GM04503 (cell line): ENCODE data around the gene COL21A1.

ENCODE experiments used
- DNase-seq: peaks from one replicate; pipeline ENCODE4 v3.0.0-alpha.2; 2012; ENCODE audit warnings: low read depth

The COL21A1 gene

GRCh38 chr6:56245903-56246351 is 1.5 kb downstream of the COL21A1 start:
- DNase-seq, result no peak

GRCh38 chr6:56244528-56245253 is 2.7 kb downstream of the COL21A1 start:
- DNase-seq, result no peak

DNA sequence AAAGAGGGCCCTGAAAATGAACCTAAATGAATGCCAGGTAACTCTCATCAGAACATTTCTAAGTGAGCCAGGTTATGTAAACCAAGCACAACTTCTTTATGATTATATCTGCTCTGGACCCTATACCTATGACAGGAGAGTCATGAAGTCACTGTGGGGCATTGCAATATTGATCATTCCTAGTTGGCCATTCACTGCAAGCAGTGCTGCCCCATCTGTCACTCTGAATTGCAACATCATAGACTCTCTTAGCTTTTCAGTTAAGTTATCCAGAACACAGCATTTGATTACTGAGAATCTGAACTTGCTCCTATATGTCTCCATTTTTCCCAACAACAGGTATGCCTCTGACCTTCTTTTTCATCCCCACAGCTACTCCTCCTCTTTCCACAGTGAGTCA is 3.3 kb downstream of the COL21A1 start:
- no peak for DNase-seq

DNA sequence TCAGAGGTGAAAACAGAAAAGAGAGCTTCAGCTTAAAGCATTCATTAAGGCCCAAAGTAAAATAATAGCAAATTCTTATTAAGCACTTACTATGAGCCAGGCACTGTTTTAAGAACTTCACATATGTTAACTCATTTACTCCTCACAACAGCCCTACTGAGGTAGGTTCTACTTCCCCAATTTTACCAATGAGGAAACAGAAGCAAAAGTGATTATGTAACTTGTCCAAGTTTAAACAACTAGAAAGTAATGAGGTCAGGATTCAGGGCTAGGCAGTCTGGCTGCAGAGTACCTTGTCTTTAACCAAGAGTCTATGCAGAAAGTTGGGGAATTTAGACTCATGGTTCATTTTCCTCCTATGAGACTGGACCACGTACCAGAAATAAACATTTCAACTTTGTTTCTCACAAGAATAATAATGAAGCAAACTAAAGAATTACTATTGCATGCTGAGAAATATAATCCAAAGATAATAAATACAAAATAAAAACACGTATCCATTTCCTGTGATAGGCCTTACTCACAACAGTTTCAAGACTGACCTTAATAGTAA is 3.8 kb downstream of the COL21A1 start:
- no peak for DNase-seq

DNA sequence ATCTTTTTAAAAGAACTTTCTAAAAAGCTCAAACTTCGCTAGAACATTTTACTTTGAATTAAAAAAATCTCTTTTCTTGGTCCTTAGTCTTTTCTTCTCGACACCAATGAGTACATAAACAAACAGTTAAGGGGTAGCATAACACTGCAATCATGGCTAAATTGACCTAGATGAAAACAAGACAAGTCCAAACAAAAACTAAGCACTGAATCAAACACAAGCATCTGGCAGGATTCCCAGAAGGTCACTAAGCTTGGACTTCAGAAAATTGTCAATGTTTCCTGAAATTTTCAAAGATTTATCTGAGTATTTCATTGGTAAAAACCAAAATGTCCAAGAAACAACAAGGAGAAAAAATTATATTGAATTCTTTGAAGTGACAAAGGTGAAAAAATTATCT is 5.0 kb downstream of the COL21A1 start:
- DNase-seq, result no peak

DNA sequence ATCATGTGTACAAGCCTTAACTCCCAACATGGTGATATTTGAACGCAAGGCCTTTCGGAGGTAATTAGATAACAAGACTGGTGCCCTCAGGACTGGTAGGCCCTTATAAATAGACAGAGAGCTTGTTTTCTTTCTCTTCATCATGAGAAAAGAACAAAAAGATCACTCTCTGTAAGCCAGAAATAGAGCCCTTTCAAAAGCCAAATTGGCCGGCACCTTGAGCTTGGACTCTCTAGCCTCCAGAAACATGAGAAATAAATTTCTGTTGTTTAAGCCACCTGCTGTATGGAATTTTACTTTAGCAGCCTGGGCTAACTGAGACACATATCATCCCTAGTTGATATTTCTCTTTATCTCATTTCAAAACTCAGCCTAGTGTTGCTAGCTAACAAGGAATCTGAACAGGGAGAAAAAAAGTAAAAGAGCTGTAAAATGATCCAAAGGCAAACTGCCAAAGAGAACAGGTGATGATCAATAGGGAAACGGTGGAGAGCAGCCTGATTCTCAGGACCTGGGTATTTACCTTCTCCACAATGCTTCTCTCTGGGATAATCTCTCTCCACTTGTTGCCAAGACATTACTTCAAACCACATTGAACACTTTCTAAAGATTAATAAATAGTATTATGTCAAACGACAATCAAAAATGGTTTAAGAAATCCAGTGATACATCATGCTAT is 6.1 kb downstream of the COL21A1 start:
- DNase-seq, result no peak

DNA sequence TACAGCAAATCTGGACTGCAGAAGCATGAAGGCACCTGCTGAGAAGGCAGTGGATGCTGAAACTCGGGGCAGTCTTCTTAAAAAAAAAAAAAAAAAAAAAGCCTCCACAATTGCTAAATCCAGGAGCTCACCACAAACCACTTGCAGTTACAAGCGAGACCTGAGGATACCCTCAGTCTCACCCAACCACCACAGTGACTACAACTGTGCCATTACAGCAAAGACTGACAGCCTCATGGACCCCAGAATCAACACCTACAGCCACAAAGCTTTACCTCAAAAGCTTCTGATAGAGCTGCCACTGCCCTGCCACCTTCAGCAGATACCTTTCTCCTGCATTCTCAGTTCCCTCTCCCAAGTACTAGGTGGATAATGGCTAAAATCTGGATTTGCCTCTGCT is 9.0 kb downstream of the COL21A1 start:
- DNase-seq, result no peak

- DNase-seq, result no peak
These were observed 12.1 kb downstream of the COL21A1 start for GRCh38 chr6:56235245-56235644.

- DNase-seq, result no peak
These were observed 14.9 kb downstream of the COL21A1 start for GRCh38 chr6:56232436-56232835.

DNA sequence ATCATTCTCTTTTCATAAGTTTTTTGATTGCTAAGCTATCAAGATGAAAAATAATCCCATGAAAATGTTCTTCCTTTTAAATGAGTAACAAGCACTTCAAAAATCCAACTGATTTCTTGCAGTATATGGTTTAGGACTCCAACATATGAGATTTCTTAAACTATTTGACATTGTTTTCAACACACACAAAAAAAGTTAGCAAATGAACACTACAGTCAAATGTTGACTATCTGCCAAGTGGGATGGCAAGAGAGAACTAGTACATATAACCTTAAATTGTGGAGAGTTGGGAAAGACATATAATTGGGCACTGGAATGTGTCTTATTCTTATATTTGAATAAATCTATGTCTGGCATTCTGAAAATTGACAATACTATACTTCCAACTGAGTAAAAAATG is 15.6 kb downstream of the COL21A1 start:
- DNase-seq, result no peak

GRCh38 chr6:56230976-56231566 is 16.3 kb downstream of the COL21A1 start:
- no peak for DNase-seq

DNA sequence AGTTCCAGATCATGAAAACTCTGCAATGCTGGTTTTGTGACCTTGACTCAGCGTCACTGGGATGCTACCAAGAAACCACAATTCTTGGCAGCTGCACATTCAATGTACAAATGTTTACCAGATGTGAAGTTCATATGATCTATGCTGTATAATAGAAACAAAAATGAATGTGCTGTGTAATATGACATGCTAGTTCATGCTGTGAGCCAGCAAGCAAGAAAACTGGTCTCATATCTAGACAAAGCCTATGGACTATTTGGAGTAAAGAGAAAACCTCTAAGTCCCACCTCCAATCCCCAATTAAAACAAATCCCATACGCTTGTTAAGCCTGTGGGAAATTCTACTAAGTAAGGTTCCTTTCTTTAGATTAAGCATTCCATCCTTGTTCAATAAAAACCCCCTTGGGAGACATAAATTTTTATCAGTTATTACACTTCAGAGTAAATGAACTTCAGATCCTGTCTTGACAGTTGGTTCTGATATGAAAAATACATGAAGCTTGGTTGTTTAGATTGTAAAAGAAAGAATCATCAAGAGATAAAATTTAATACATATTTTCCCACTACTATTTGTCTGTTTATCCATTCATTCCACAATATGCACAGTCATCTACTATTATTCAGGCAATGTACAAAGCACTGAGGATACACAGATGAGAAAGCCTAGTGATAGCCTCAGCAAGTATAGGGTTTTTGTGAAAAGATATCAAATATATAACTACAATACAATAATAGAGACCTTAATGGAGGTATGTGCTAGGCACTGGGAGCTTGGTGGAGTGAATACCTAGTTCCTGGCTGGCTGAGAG is 20.1 kb downstream of the COL21A1 start:
- DNase-seq, result peak; percentile 68

- peak; percentile 71 for DNase-seq
These were observed 23.4 kb downstream of the COL21A1 start for GRCh38 chr6:56223995-56224394.

DNA sequence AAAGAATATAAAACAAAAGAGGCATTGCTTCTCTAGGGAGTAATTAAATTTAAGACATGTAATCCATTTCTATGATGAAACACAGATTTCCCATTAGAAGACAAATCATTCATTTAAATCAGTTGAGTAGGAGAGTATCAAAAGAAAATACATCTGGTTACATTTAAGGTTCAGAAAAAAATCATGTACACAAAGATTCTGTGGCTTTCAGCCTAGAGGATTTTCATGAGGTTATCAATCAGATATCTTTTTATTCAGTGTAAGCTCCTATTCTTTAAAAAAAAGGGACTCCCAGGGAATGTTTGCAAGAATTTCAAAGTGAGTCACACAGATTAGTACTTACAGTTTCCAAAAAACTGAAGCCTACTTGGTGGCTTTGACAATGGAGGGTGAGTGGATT is 24.9 kb downstream of the COL21A1 start:
- peak; percentile 81 for DNase-seq

DNA sequence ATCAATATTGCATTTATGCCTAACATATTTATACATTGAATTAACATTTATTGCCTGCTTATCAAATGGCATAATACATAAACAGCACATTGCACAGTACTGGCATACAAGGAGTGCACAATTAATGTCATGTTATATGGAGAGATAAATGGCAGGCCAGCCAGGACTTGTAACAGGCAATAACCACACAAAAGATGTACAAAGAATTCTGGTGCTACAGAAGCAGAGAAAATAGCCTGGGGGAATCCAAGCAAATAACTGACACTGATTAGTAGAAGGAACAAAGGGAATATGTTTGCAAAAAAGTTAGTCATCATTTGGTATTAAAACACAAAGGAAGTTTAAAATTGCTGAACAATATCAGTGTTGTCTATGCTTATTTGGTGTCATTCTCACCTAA is 27.3 kb downstream of the COL21A1 start:
- DNase-seq, result no peak

GRCh38 chr6:56214703-56215101 is 32.7 kb downstream of the COL21A1 start:
- no peak for DNase-seq

DNA sequence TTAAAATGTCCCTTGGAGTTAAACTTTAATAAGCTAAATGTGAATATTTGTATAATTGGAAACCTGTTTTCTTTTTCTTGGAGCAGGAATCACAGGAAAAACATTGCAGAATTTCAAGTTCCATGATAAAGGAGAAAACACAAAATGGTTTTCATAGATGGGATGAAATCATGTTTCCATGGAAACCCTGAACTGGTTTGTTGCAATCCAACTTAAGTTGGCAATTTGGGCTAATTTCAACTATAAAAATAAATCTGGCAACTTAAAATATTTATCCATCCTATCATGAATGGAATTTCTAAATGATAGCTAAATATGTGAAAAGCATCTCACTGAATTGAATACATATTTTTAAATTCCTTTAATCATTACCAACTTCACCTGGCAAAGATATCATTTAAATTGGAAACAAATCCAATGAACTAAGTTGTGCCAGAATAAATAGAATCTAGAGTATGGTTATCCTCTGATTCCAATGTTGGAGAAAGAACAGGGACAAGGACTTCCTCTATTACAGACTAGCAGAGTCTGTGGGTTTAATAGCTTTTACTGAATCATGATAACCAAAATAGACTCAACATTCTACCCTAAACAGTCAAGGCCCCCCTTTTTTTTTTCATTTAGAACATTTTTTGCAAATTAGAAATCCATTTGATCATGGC is 33.2 kb downstream of the COL21A1 start:
- DNase-seq, result no peak

GRCh38 chr6:56211724-56212123 is 35.7 kb downstream of the COL21A1 start:
- no peak for DNase-seq

- DNase-seq, result no peak
These were observed 43.2 kb downstream of the COL21A1 start for GRCh38 chr6:56204134-56204533.

DNA sequence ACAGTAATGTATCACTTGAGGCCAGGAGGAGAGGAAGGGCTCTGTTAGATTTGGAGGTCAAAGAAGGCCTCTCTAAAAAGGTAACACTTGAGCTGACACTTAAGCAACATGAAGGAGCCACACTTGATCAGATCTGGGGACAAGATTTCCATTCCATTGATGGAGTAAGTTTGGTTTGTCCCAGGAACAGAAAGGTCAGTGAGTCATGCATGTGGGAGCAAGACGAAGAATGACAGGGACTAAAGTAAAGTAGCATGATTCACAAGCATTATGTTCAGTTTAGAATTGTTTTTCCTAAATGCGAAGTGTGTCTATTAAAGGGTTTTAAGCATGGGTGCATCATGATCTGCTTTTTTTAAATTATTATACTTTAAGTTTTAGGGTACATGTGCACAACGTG is 47.4 kb downstream of the COL21A1 start:
- no peak for DNase-seq

DNA sequence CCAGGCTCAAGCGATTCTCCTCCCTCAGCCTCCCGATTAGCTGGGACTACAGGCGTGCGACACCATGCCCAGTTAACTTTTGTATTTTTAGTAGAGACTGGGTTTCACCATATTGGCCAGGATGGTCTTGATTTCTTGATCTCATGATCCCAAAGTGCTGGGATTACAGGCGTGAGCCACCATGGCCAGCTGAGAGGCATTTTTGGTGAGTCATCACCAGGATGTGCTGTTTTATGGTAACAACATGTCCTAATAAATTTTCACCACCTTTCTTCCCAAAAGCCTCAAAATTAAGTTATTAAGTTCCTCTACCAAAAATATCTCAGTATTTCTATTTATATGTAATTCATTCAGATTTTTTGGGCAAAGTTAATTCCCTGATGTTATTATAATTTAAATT is 53.5 kb downstream of the COL21A1 start:
- DNase-seq, result no peak

GRCh38 chr6:56188429-56188828 is 59.0 kb downstream of the COL21A1 start:
- DNase-seq, result no peak
